ENCODE measurements around the gene UBAC2. TPM values are rescaled to one million over a fixed set of nuclear protein-coding genes. Genes with fewer than 3 reads are reported as not detected.

The UBAC2 gene
- 74.0 and 78.5 TPM in 2 replicates for polyA plus RNA-seq (2014; cell fraction: cytosol; rRNA removed)
- polyA plus RNA-seq (2014; cell fraction: nucleus; rRNA removed) = 30.1 and 32.7 TPM in 2 replicates

GRCh38 chr13:99200432-99201167 is at the start of gene UBAC2:
Gene UBAC2, plus strand, starts transcription at chr13:99200854. Its CDS starts 55 bp downstream, at chr13:99200909.
- DNase-seq (ENCODE audit: low spot score) = peak; percentile 92

GRCh38 chr13:99151516-99151915 is 49.1 kb upstream of the UBAC2 start:
- DNase-seq (ENCODE audit: low spot score) = no peak

- no peak for DNase-seq (ENCODE audit: low spot score)
Observed at GRCh38 chr13:99153219-99153618, 47.4 kb upstream of the UBAC2 start.

- no peak for DNase-seq (ENCODE audit: low spot score)
Observed at GRCh38 chr13:99154064-99154463, 46.6 kb upstream of the UBAC2 start.

GRCh38 chr13:99155821-99156220 is 44.8 kb upstream of the UBAC2 start:
- DNase-seq (ENCODE audit: low spot score) = no peak

- no peak for DNase-seq (ENCODE audit: low spot score)
Observed at GRCh38 chr13:99157046-99157445, 43.6 kb upstream of the UBAC2 start.

GRCh38 chr13:99158846-99159245 is 41.8 kb upstream of the UBAC2 start:
- DNase-seq (ENCODE audit: low spot score) = no peak

GRCh38 chr13:99159331-99160061 is 41.2 kb upstream of the UBAC2 start:
- no peak for DNase-seq (ENCODE audit: low spot score)

- no peak for DNase-seq (ENCODE audit: low spot score)
Observed at GRCh38 chr13:99160415-99160814, 40.2 kb upstream of the UBAC2 start.

GRCh38 chr13:99161512-99161911 is 39.1 kb upstream of the UBAC2 start:
- no peak for DNase-seq (ENCODE audit: low spot score)

- no peak for DNase-seq (ENCODE audit: low spot score)
Observed at GRCh38 chr13:99162567-99163361, 37.9 kb upstream of the UBAC2 start.

GRCh38 chr13:99164226-99164625 is 36.4 kb upstream of the UBAC2 start:
- DNase-seq (ENCODE audit: low spot score) = no peak

- no peak for DNase-seq (ENCODE audit: low spot score)
Observed at GRCh38 chr13:99165753-99166587, 34.7 kb upstream of the UBAC2 start.

GRCh38 chr13:99172951-99173350 is 27.7 kb upstream of the UBAC2 start:
- DNase-seq (ENCODE audit: low spot score) = no peak

GRCh38 chr13:99173606-99174005 is 27.0 kb upstream of the UBAC2 start:
- no peak for DNase-seq (ENCODE audit: low spot score)

GRCh38 chr13:99174533-99175100 is 26.0 kb upstream of the UBAC2 start:
- no peak for DNase-seq (ENCODE audit: low spot score)

- peak; percentile 56 for DNase-seq (ENCODE audit: low spot score)
Observed at GRCh38 chr13:99176309-99177276, 24.1 kb upstream of the UBAC2 start.

GRCh38 chr13:99178636-99179035 is 22.0 kb upstream of the UBAC2 start:
- no peak for DNase-seq (ENCODE audit: low spot score)

- no peak for DNase-seq (ENCODE audit: low spot score)
Observed at GRCh38 chr13:99179460-99179859, 21.2 kb upstream of the UBAC2 start.

GRCh38 chr13:99182439-99182838 is 18.2 kb upstream of the UBAC2 start:
- no peak for DNase-seq (ENCODE audit: low spot score)
